ENCODE results near the gene SAMD4A. TPM values are rescaled to one million over a fixed set of nuclear protein-coding genes. Genes with fewer than 3 reads are reported as not detected.

Gene SAMD4A
- total RNA-seq, 1 experiment from 2014 or later: 9.6 TPM

- Histone ChIP-seq H3T11ph (ENCODE audit: low read length) (no peak overlapping the region), H4K5ac (ENCODE audit: insufficient read length, low read depth, low read length) (no peak overlapping the region), H2BK5ac (ENCODE audit: insufficient read length, low read length) (no peak overlapping the region), H3K56ac (ENCODE audit: insufficient read length, low read depth, low read length) (no peak overlapping the region), H3K23me2 (ENCODE audit: insufficient read length, low read depth, low read length, poor library complexity, severe bottlenecking) (no peaks in the 10 kb centered on the region), H2BK120ac (ENCODE audit: low read depth, low read length, poor library complexity, severe bottlenecking) (no peak overlapping the region), H4K91ac (ENCODE audit: insufficient read length, low read depth, low read length) (no peak overlapping the region), H3K27ac (ENCODE audit: insufficient read length, low read depth, low read length) (no peak overlapping the region), H3K79me2 (ENCODE audit: insufficient read depth, low read length) (no peaks in the 10 kb centered on the region), H2BK12ac (ENCODE audit: insufficient read length, low read depth, low read length) (no peak overlapping the region), H2BK15ac (ENCODE audit: low read depth, low read length) (no peak overlapping the region), H3K27me3 (ENCODE audit: insufficient read depth, low read length) (no peaks in the 10 kb centered on the region), H3K18ac (ENCODE audit: insufficient read length, low read depth, low read length) (no peak overlapping the region), H3K4me1 (ENCODE audit: insufficient read depth, low read length) (no peaks in the 10 kb centered on the region), H3K4ac (ENCODE audit: low read depth, low read length) (no peak overlapping the region), H3K9ac (ENCODE audit: extremely low read depth, insufficient read length, low read length) (no peak overlapping the region), H3K4me2 (ENCODE audit: insufficient read depth, insufficient read length, low read length) (no peak overlapping the region), H2BK20ac (ENCODE audit: low read depth, low read length, poor library complexity, severe bottlenecking) (no peak overlapping the region), H4K8ac (replicated peaks; ENCODE audit: insufficient read length, low read depth, low read length) (no peak overlapping the region), H2AK5ac (ENCODE audit: insufficient read length, low read length) (no peak overlapping the region), H3K79me1 (ENCODE audit: insufficient read depth, low read depth, low read length, poor library complexity, severe bottlenecking) (no peaks in the 10 kb centered on the region), H3K9me3 (ENCODE audit: control insufficient read depth, low read depth, low read length) (no peaks in the 10 kb centered on the region), H3K14ac (ENCODE audit: insufficient read depth, low read length) (no peak overlapping the region), H3K23ac (ENCODE audit: insufficient read length, low read depth, low read length) (no peak overlapping the region), H2AFZ (ENCODE audit: low read length) (no peak overlapping the region), H4K20me1 (ENCODE audit: control insufficient read depth, insufficient read depth, insufficient read length) (no peaks in the 10 kb centered on the region)
- Mint-ChIP-seq H3K9me3 (no peaks in the 10 kb centered on the region; a peak in 2 of 5 replicates), H3K4me1 (peaks cover 4 to 5% of the 10 kb centered on the region in 2 experiments; a peak in 2 of 4 replicates), H3K36me3 (ENCODE audit: insufficient read depth in 1 of 3, low read depth in 3 of 3) (no peaks in the 10 kb centered on the region), H3K27ac (no peak overlapping the region), H3K4me3 (no peak overlapping the region), H3K27me3 (ENCODE audit: low read depth) (no peaks in the 10 kb centered on the region)
- DNase-seq: no peak
- WGBS (ENCODE audit: extremely low coverage, insufficient read length, low lambda C conversion rate): no CpG with 5 or more reads among the region's 2 CpGs
- no peak for TF ChIP-seq CTCF (conservative IDR thresholded peaks at IDR 0.05)
These were observed 141.2 kb downstream of the SAMD4A start for GRCh38 chr14:54708161-54708560.
